GM12873 (cell line): ENCODE measurements around the gene NCAM2.

Experiments used
- TF ChIP-seq, protein P1 (sequence below): IDR thresholded peaks from 2 replicates; pipeline ENCODE4 v1.5.1; 2012; ENCODE audit warnings: low read depth, mild to moderate bottlenecking, moderate library complexity, low read length, control low read depth; ENCODE audit not compliant: insufficient read depth; ENCODE audit errors: missing control alignments

The NCAM2 gene

DNA sequence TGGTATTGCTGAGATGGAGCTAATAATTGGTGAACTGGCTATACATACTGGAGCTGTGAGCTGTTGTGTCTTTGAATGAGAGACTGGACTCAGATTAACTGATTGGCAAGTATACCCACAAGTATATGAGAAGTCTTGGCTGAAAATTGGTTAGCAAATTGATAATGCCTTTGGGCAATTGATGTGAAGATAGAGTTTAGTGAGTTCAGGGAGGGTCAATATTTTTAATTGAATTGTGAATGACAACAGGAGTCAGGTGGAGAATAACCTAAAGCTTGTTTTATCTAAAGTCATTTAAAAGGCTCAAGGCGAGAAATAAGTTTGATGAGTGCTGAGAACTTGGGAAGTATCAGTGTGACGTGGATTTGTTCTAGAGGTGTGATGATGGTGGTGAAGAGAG is 27.5 kb downstream of the NCAM2 start:
- TF ChIP-seq, protein P1, sequence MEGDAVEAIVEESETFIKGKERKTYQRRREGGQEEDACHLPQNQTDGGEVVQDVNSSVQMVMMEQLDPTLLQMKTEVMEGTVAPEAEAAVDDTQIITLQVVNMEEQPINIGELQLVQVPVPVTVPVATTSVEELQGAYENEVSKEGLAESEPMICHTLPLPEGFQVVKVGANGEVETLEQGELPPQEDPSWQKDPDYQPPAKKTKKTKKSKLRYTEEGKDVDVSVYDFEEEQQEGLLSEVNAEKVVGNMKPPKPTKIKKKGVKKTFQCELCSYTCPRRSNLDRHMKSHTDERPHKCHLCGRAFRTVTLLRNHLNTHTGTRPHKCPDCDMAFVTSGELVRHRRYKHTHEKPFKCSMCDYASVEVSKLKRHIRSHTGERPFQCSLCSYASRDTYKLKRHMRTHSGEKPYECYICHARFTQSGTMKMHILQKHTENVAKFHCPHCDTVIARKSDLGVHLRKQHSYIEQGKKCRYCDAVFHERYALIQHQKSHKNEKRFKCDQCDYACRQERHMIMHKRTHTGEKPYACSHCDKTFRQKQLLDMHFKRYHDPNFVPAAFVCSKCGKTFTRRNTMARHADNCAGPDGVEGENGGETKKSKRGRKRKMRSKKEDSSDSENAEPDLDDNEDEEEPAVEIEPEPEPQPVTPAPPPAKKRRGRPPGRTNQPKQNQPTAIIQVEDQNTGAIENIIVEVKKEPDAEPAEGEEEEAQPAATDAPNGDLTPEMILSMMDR: no peak

DNA sequence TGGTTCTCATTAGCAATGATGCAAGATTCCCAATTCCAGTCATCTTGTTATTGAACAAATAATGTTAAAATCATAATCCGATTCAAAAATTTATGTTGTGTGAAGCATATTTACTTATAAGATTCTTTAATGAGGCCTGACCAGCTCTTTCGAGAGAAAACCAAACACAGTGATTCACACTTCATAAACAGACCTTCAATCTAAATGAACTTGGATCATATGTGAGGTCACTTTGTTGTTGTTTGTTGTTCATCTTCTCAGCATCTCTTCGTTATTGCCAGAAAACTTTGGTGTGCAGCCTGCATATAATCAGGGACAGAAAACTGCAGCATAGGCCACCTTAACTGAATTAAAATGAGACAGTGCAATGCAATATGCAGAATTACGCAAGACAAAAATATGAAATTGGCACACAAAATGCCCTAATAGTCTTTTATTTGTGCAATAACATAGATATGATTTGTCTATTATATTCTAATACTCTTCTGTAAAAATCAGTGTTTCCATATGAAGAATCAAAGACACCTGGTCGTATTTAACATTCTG is 30.1 kb downstream of the NCAM2 start:
- TF ChIP-seq, protein P1: no peak

DNA sequence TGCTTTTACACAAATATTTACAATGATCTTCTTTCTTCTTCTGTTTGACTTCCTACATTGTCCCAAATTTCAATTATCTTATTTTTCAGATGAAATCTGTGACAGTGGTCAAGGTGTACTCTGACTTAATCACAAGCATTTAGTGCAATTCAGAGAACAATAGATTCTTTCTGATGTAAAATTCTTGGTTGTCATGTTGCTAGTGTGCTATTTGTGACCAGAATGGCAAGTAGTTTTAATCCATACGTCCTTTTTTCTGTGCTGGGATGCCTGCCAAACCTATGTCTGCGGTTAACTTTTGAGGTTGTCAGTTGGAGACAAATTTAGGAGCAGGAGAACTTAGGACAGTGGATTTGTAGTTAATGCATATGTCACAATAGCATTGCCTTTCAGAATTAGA is 31.0 kb downstream of the NCAM2 start:
- TF ChIP-seq, protein P1: no peak

- TF ChIP-seq, protein P1: no peak
Measured at GRCh38 chr21:21030311-21030710, 32.1 kb downstream of the NCAM2 start.

- TF ChIP-seq, protein P1: no peak
Measured at GRCh38 chr21:21034036-21034435, 35.8 kb downstream of the NCAM2 start.

DNA sequence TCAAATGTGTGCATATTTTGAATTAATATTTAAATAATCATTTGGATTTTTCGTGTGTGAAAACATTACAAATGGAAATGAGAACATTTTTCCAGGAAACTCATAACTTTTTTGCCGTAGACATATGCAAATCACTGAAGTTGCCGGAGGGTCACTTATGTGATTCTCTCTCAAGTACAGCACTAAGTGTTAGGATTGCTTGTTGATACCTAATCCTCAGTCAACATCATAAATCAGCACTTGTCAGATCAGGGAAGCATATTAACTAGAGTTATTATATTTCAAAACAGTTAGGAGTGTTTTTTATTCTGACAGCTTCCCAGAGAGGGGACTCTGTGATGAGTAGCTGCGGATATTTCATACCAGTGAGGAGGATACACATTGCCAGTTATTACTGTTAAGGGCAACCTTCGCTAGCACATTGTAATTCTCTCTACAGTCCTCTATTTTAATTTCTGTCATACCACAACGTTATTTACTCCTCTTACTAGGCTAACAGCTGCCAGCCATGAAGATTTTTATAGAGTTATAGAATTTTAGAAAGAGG is 41.5 kb downstream of the NCAM2 start:
- TF ChIP-seq, protein P1: no peak

- TF ChIP-seq, protein P1: no peak
Measured at GRCh38 chr21:21045518-21045917, 47.3 kb downstream of the NCAM2 start.
